HepG2 (cell line): Measurements from ENCODE around the gene GNB1. TPM values are rescaled to one million over a fixed set of nuclear protein-coding genes. Genes with fewer than 3 reads are reported as not detected.

Source experiments
- ATF1 ChIP-seq: IDR thresholded peaks from 2 replicates; pipeline ENCODE4 v1.6.1; 2016; ENCODE audit warnings: mild to moderate bottlenecking, control low read depth
- FOXO1 ChIP-seq: sonication (generic); formaldehyde crosslinking; IDR thresholded peaks from 2 replicates; pipeline ENCODE4 v1.4.0; 2020; ENCODE audit warnings: missing genetic modification reagents
- HNRNPH1 ChIP-seq: fragments of 200-400 bp; formaldehyde crosslinking; optimal IDR thresholded peaks from 2 replicates; pipeline ENCODE3; 2017; ENCODE audit warnings: mild to moderate bottlenecking, low read depth, low read length
- IRF2 ChIP-seq: IDR thresholded peaks from 2 replicates; pipeline ENCODE4 v1.6.1; 2018; ENCODE audit warnings: missing genetic modification reagents, missing compliant biosample characterization
- KDM5A ChIP-seq: fragments of 200-600 bp; sonication (generic); IDR thresholded peaks from 2 replicates; pipeline ENCODE4 v1.7.0; 2018; ENCODE audit warnings: antibody characterized with exemption, mild to moderate bottlenecking, low read length, borderline replicate concordance
- PHB2 ChIP-seq: fragments of 450-650 bp; IDR thresholded peaks from 2 replicates; pipeline ENCODE4 v1.6.1; 2018; ENCODE audit not compliant: partially characterized antibody
- POLR2A ChIP-seq, 2 experiments: IDR thresholded peaks; 2 replicates each; pipeline ENCODE4 v1.6.1; 2011; ENCODE audit warnings: low read depth in 2 of 2, low read length in 2 of 2, mild to moderate bottlenecking in 1 of 2, moderate library complexity in 1 of 2; ENCODE audit not compliant: insufficient read depth in 1 of 2
- STAG1 ChIP-seq: sonication (generic); formaldehyde crosslinking; IDR thresholded peaks from 2 replicates; pipeline ENCODE4 v1.4.0; 2020; ENCODE audit warnings: missing genetic modification reagents
- TOE1 ChIP-seq: sonication (generic); formaldehyde crosslinking; IDR thresholded peaks from 2 replicates; pipeline ENCODE4 v1.4.0; 2020; ENCODE audit warnings: mild to moderate bottlenecking, missing genetic modification reagents
- ZNF263 ChIP-seq: sonication (generic); formaldehyde crosslinking; IDR thresholded peaks from 2 replicates; pipeline ENCODE4 v1.4.0; 2020; ENCODE audit warnings: missing genetic modification reagents
- ZNF264 ChIP-seq: sonication (generic); formaldehyde crosslinking; IDR thresholded peaks from 2 replicates; pipeline ENCODE4 v1.4.0; 2020; ENCODE audit warnings: missing genetic modification reagents
- ZNF350 ChIP-seq: sonication (generic); formaldehyde crosslinking; IDR thresholded peaks from 2 replicates; pipeline ENCODE4 v1.4.0; 2020; ENCODE audit warnings: mild to moderate bottlenecking, low read depth, missing genetic modification reagents, borderline replicate concordance
- ZNF430 ChIP-seq: sonication (generic); formaldehyde crosslinking; IDR thresholded peaks from 2 replicates; pipeline ENCODE4 v1.9.0; 2021; ENCODE audit warnings: mild to moderate bottlenecking, missing genetic modification reagents
- ZNF703 ChIP-seq: sonication (generic); formaldehyde crosslinking; IDR thresholded peaks from 2 replicates; pipeline ENCODE4 v1.5.1; 2020; ENCODE audit warnings: missing genetic modification reagents, mild to moderate bottlenecking, moderate library complexity, borderline replicate concordance
- ZNF773 ChIP-seq: sonication (generic); formaldehyde crosslinking; IDR thresholded peaks from 2 replicates; pipeline ENCODE4 v1.4.0; 2020; ENCODE audit warnings: missing genetic modification reagents, borderline replicate concordance
- polyA plus RNA-seq, 8 experiments: library from polyadenylated mRNA; depleted of rRNA in 3 of 8; stranded (reverse) in 7 of 8; unstranded in 1 of 8; fragments of >200 nt; fragmentation: Illumina TruSeq in 4 of 8; extraction: Trizol in 4 of 8; gene quantifications; 2 replicates each; pipeline versions ENCODE4 v1.2.1 to v1.2.3, GENCODE V29; 2011 to 2016; ENCODE audit warnings: low read depth in 4 of 8, missing spikeins in 1 of 8, mixed read lengths in 1 of 8; ENCODE audit not compliant: insufficient read depth in 1 of 8
- total RNA-seq, 5 experiments: library from RNA; depleted of rRNA; stranded (reverse); fragments of >200 nt; fragmentation: Illumina TruSeq; extraction: Trizol; gene quantifications; 2 replicates each; pipeline ENCODE4 v1.2.3, GENCODE V29; 2016; ENCODE audit warnings: low read depth in 1 of 5
- TF ChIP-seq, protein P1 (sequence below): sonication (generic); formaldehyde crosslinking; IDR thresholded peaks from 2 replicates; pipeline ENCODE4 v1.4.0; 2020; ENCODE audit warnings: missing genetic modification reagents, borderline replicate concordance
- TF ChIP-seq, protein P2 (sequence below): sonication (generic); formaldehyde crosslinking; IDR thresholded peaks from 2 replicates; pipeline ENCODE4 v1.9.0; 2021; ENCODE audit warnings: missing genetic modification reagents, mild to moderate bottlenecking, borderline replicate concordance
- TF ChIP-seq, protein P3 (sequence below), 2 experiments: fragments of 450-650 bp in 1 of 2; sonication (generic) in 1 of 2; formaldehyde crosslinking; IDR thresholded peaks; 2 replicates each; pipeline versions ENCODE4 v1.5.0 to v1.8.0; 2020 to 2022; ENCODE audit warnings: mild to moderate bottlenecking in 1 of 2, missing genetic modification reagents in 1 of 2
- TF ChIP-seq, protein P4 (sequence below): sonication (generic); formaldehyde crosslinking; IDR thresholded peaks from 2 replicates; pipeline ENCODE4 v1.5.0; 2020; ENCODE audit warnings: missing genetic modification reagents, mild to moderate bottlenecking, borderline replicate concordance
- TF ChIP-seq, protein P5 (sequence below): sonication (generic); formaldehyde crosslinking; IDR thresholded peaks from 2 replicates; pipeline ENCODE4 v1.8.0; 2022; ENCODE audit warnings: mild to moderate bottlenecking, missing genetic modification reagents; ENCODE audit not compliant: insufficient replicate concordance

GNB1 gene
- total and polyA plus RNA-seq, 2 of the 13 experiments (the other 11 are each of a cell fraction or from before 2014, with no cell fraction given): 66.2 to 327 TPM

DNA sequence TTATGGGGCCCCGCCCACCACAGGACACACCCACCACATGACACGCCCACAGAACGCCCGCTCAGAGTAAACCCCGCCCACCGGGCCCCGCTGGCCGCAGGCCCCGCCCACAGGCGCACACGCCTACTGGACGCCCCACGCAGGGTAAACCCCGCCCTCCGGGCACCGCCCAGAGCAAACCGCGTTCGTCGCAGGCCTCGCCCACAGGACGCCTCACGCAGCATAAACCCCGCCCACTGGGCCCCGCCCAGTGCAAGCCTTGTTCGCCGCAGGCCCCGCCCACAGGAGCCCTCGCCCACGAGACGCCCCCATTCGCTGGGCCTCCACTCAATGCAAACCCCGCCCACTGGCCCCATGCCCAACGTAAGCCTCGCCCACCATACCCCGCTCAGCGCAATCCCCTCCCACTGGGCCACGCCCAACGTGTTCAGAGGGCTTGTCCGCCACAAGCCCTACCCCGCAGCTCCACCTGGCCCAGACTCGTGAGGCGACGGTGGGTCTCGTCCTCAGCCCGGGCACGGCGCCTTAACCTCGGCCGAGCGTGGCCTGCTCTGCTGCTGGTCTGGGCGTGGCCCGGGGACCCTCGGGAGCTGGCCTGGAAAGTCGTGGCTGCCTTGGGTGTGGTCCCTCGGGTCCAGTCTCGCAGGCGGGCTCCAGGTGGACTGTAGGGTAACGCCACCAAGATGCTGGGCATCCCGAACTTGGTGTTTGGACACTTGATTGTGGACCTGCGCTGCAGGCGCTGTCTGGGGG lies 28.6 kb upstream of the GNB1 start (continued):
- TF ChIP-seq, protein P1, sequence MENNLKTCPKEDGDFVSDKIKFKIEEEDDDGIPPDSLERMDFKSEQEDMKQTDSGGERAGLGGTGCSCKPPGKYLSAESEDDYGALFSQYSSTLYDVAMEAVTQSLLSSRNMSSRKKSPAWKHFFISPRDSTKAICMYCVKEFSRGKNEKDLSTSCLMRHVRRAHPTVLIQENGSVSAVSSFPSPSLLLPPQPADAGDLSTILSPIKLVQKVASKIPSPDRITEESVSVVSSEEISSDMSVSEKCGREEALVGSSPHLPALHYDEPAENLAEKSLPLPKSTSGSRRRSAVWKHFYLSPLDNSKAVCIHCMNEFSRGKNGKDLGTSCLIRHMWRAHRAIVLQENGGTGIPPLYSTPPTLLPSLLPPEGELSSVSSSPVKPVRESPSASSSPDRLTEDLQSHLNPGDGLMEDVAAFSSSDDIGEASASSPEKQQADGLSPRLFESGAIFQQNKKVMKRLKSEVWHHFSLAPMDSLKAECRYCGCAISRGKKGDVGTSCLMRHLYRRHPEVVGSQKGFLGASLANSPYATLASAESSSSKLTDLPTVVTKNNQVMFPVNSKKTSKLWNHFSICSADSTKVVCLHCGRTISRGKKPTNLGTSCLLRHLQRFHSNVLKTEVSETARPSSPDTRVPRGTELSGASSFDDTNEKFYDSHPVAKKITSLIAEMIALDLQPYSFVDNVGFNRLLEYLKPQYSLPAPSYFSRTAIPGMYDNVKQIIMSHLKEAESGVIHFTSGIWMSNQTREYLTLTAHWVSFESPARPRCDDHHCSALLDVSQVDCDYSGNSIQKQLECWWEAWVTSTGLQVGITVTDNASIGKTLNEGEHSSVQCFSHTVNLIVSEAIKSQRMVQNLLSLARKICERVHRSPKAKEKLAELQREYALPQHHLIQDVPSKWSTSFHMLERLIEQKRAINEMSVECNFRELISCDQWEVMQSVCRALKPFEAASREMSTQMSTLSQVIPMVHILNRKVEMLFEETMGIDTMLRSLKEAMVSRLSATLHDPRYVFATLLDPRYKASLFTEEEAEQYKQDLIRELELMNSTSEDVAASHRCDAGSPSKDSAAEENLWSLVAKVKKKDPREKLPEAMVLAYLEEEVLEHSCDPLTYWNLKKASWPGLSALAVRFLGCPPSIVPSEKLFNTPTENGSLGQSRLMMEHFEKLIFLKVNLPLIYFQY (CRISPR knock-in tag): peak; percentile 80; the same call in 1 of the 2 replicates
- TF ChIP-seq, protein P2, sequence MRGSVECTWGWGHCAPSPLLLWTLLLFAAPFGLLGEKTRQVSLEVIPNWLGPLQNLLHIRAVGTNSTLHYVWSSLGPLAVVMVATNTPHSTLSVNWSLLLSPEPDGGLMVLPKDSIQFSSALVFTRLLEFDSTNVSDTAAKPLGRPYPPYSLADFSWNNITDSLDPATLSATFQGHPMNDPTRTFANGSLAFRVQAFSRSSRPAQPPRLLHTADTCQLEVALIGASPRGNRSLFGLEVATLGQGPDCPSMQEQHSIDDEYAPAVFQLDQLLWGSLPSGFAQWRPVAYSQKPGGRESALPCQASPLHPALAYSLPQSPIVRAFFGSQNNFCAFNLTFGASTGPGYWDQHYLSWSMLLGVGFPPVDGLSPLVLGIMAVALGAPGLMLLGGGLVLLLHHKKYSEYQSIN (CRISPR knock-in tag): no peak
- peak; percentile 40; the same call in 1 of the 2 replicates for TF ChIP-seq ZNF430 (CRISPR knock-in tag)
- TF ChIP-seq ZNF703 (CRISPR knock-in tag): 0 out of 2 replicates have a peak, but pooled peaks have one; percentile 7
- TF ChIP-seq ZNF773 (CRISPR knock-in tag): peak; percentile 81; the same call in 1 of the 2 replicates
- TF ChIP-seq PHB2: no peak
- no peak; the same call in 1 of the 2 replicates for TF ChIP-seq STAG1
- TF ChIP-seq, protein P3, sequence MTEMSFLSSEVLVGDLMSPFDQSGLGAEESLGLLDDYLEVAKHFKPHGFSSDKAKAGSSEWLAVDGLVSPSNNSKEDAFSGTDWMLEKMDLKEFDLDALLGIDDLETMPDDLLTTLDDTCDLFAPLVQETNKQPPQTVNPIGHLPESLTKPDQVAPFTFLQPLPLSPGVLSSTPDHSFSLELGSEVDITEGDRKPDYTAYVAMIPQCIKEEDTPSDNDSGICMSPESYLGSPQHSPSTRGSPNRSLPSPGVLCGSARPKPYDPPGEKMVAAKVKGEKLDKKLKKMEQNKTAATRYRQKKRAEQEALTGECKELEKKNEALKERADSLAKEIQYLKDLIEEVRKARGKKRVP (CRISPR knock-in tag; IDR thresholded peaks at IDR 0.05): no peak
- peak; percentile 49; the same call in 1 of the 2 replicates for TF ChIP-seq FOXO1 (CRISPR knock-in tag)
- no peak for TF ChIP-seq HNRNPH1
- TF ChIP-seq, protein P4, sequence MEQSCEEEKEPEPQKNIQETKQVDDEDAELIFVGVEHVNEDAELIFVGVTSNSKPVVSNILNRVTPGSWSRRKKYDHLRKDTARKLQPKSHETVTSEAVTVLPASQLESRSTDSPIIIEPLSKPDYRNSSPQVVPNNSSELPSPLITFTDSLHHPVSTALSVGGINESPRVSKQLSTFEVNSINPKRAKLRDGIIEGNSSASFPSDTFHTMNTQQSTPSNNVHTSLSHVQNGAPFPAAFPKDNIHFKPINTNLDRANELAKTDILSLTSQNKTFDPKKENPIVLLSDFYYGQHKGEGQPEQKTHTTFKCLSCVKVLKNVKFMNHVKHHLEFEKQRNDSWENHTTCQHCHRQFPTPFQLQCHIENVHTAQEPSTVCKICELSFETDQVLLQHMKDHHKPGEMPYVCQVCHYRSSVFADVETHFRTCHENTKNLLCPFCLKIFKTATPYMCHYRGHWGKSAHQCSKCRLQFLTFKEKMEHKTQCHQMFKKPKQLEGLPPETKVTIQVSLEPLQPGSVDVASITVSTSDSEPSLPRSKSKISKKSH (CRISPR knock-in tag): 0 out of 2 replicates have a peak, but pooled peaks have one; percentile 13
- TF ChIP-seq ZNF350 (CRISPR knock-in tag): peak; percentile 70; the same call in 1 of the 2 replicates
- TF ChIP-seq, protein P5, sequence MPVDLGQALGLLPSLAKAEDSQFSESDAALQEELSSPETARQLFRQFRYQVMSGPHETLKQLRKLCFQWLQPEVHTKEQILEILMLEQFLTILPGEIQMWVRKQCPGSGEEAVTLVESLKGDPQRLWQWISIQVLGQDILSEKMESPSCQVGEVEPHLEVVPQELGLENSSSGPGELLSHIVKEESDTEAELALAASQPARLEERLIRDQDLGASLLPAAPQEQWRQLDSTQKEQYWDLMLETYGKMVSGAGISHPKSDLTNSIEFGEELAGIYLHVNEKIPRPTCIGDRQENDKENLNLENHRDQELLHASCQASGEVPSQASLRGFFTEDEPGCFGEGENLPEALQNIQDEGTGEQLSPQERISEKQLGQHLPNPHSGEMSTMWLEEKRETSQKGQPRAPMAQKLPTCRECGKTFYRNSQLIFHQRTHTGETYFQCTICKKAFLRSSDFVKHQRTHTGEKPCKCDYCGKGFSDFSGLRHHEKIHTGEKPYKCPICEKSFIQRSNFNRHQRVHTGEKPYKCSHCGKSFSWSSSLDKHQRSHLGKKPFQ (CRISPR knock-in tag): peak; percentile 30
- TF ChIP-seq ATF1: no peak
- TF ChIP-seq IRF2 (CRISPR knock-in tag): peak; percentile 48
- no peak for TF ChIP-seq ZNF264 (CRISPR knock-in tag)
- no peak for TF ChIP-seq POLR2A (IDR thresholded peaks at IDR 0.05; ENCODE audit: insufficient read depth in 1 of 2, low read depth in 2 of 2, low read length in 2 of 2)
- 0 out of 2 replicates have a peak, but pooled peaks have one; percentile 36 for TF ChIP-seq ZNF263
- no peak for TF ChIP-seq KDM5A
- TF ChIP-seq TOE1: no peak
